HEK293T (cell line): ENCODE results near the gene STAT4.

Experiments used
- BHLHE40 ChIP-seq: fragments of 450-650 bp; IDR thresholded peaks from 2 replicates; pipeline ENCODE4 v1.6.1; 2016; ENCODE audit warnings: mild to moderate bottlenecking, moderate library complexity, borderline replicate concordance
- FOXM1 ChIP-seq: fragments of 450-650 bp; IDR thresholded peaks from 2 replicates; pipeline ENCODE4 v1.6.1; 2017; ENCODE audit warnings: mild to moderate bottlenecking, borderline replicate concordance
- LEF1 ChIP-seq: fragments of 450-650 bp; IDR thresholded peaks from 2 replicates; pipeline ENCODE4 v1.6.1; 2017; ENCODE audit warnings: mild to moderate bottlenecking, borderline replicate concordance
- PKNOX1 ChIP-seq: fragments of 450-650 bp; IDR thresholded peaks from 2 replicates; pipeline ENCODE4 v1.6.1; 2016
- TARDBP ChIP-seq: fragments of 450-650 bp; IDR thresholded peaks from 2 replicates; pipeline ENCODE4 v1.6.1; 2016

DNA sequence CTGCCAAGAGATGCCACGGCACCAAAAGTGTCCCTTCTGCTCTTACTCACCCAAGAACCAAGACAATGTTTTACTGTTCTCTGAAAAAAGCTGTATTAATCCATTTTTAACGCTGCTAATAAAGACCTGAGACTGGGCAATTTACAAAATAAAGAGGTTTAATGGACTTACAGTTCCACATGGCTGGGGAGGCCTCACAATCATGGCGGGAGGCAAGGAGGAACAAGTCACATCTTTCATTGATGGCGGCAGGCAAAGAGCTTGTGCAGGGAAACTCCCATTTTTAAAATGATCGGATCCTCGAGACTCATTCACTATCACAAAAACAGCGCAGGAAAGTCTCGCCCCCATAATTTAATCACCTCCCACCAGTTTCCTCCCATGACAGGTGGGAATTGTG is 135.0 kb downstream of the STAT4 start:
- TF ChIP-seq BHLHE40 = no peak
- TF ChIP-seq TARDBP = no peak
- no peak for TF ChIP-seq LEF1
- TF ChIP-seq PKNOX1 = no peak
- no peak for TF ChIP-seq FOXM1
